A549 (cell line): ENCODE measurements around the gene SF1.

ENCODE experiments used
- CEBPB ChIP-seq, 2 experiments: fragments of >200 bp in 1 of 2; sonication (Bioruptor Twin) in 1 of 2; formaldehyde crosslinking in 1 of 2; IDR thresholded peaks; 2 replicates each; pipeline ENCODE4 v1.6.1; 2012 to 2016
- CTCF ChIP-seq: fragments of >200 bp; sonication (Bioruptor Twin); formaldehyde crosslinking; IDR thresholded peaks from 3 replicates; pipeline ENCODE4 v1.5.1; 2016
- EHMT2 ChIP-seq: fragments of 200-600 bp; sonication (generic); IDR thresholded peaks from 2 replicates; pipeline ENCODE4 v1.6.1; 2016; ENCODE audit warnings: antibody characterized with exemption, low read depth, mild to moderate bottlenecking, moderate library complexity
- ELK1 ChIP-seq: fragments of 150-350 bp; IDR thresholded peaks from 2 replicates; pipeline ENCODE4 v1.6.1; 2014; ENCODE audit warnings: low read depth, mild to moderate bottlenecking, low read length
- ESRRA ChIP-seq: fragments of 150-350 bp; IDR thresholded peaks from 2 replicates; pipeline ENCODE4 v1.6.1; 2014; ENCODE audit warnings: mild to moderate bottlenecking, low read length, borderline replicate concordance
- HDAC2 ChIP-seq: fragments of 200-600 bp; sonication (generic); IDR thresholded peaks from 2 replicates; pipeline ENCODE4 v1.6.1; 2016
- HEYL ChIP-seq: fragments of 250-450 bp; sonication (Bioruptor Pico); IDR thresholded peaks from 2 replicates; pipeline ENCODE4 v1.8.0; 2021; ENCODE audit warnings: mild to moderate bottlenecking, moderate library complexity
- KDM5A ChIP-seq: fragments of 200-600 bp; sonication (generic); IDR thresholded peaks from 2 replicates; pipeline ENCODE4 v1.6.1; 2016; ENCODE audit warnings: antibody characterized with exemption, mild to moderate bottlenecking
- MAX ChIP-seq: IDR thresholded peaks from 2 replicates; pipeline ENCODE4 v1.6.1; 2012
- MYC ChIP-seq: IDR thresholded peaks from 2 replicates; pipeline ENCODE4 v1.6.1; 2012; ENCODE audit warnings: mild to moderate bottlenecking, inconsistent platforms, low read length, improper control_type of control experiment, borderline replicate concordance
- POLR2A ChIP-seq: IDR thresholded peaks from 2 replicates; pipeline ENCODE4 v1.6.1; 2012; ENCODE audit warnings: mild to moderate bottlenecking, low read length
- RAD21 ChIP-seq, 2 experiments: fragments of >200 bp in 1 of 2; sonication (Bioruptor Twin) in 1 of 2; formaldehyde crosslinking in 1 of 2; IDR thresholded peaks in 1 of 2; conservative IDR thresholded peaks in 1 of 2; 2 replicates in 1 of 2; 3 replicates in 1 of 2; pipeline ENCODE4 v1.6.1; 2012 to 2018; ENCODE audit warnings: inconsistent platforms in 1 of 2
- REST ChIP-seq: fragments of 200-600 bp; sonication (generic); IDR thresholded peaks from 2 replicates; pipeline ENCODE4 v1.6.1; 2016; ENCODE audit warnings: antibody characterized with exemption, mild to moderate bottlenecking, moderate library complexity
- ZFP36 ChIP-seq: fragments of 450-650 bp; IDR thresholded peaks from 2 replicates; pipeline ENCODE4 v1.6.1; 2014; ENCODE audit warnings: borderline replicate concordance; ENCODE audit not compliant: partially characterized antibody

- no peak for TF ChIP-seq CTCF
- TF ChIP-seq HDAC2 = no peak
- TF ChIP-seq POLR2A = no peak
- TF ChIP-seq ELK1 = no peak
- no peak for TF ChIP-seq MYC
- no peak for TF ChIP-seq CEBPB (IDR thresholded peaks at IDR 0.05)
- TF ChIP-seq ESRRA = no peak
- TF ChIP-seq RAD21 (conservative IDR thresholded peaks at IDR 0.05 in 1 of 2, IDR thresholded peaks at IDR 0.05 in 1 of 2) = no peak
- TF ChIP-seq ZFP36 = no peak
- no peak for TF ChIP-seq EHMT2
- TF ChIP-seq KDM5A = no peak
- no peak for TF ChIP-seq MAX
- no peak for TF ChIP-seq REST
- no peak for TF ChIP-seq HEYL (CRISPR knock-in tag)
Measured at GRCh38 chr11:64827451-64827839, 49.1 kb upstream of the SF1 start.
